GM21381 (cell line): ENCODE data around the gene PRKAA1.
"Not testable (repeated sequence)": the region's sequence is repeated elsewhere in the genome, so short reads cannot be mapped to it uniquely, and the experiment has no call there.

ENCODE experiments used
- ATAC-seq: cut with Tn5 transposase; IDR thresholded peaks from one replicate; pipeline ENCODE4 v1.9.1; 2021; ENCODE audit warnings: mild to moderate bottlenecking, moderate library complexity; ENCODE audit not compliant: unreplicated experiment

The PRKAA1 gene

DNA sequence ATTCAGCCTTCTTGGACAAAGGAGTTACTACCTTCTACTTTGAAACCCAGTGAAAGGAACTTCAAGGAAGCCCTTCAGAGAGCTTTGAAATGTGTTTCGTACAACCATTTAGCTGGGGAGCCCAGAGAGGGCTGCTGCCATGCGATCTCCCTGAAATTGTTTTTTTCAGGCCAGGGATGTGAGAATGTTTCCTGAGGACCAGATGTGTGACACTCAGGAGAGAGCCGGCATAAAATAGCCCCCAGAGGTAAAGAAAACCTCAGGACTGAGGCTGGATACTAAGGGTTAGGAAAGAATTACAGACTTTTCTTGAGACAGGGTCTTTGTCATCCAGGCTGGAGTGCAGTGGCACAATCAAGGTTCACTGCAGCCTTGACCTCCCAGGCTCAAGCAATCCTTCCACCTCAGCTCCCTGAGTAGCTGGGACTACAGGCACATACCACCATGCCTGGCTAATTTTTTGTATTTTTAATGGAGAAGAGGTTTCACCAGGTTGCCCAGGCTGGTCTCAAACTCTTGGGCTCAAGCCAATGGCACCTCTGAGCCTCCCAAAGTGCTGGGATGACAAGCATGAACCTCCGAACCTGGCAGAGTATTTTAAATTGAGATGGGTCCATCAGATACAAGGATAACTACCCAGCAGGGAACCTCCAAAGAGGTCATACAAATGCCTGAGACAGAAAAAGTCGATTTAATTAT is 28.5 kb upstream of the PRKAA1 start:
- no peak for ATAC-seq

GRCh38 chr5:40825461-40826043 is 27.4 kb upstream of the PRKAA1 start:
- not testable (repeated sequence) for ATAC-seq

- no peak for ATAC-seq
These were observed 25.3 kb upstream of the PRKAA1 start for GRCh38 chr5:40823459-40823858.

GRCh38 chr5:40813698-40814281 is 15.6 kb upstream of the PRKAA1 start:
- no peak for ATAC-seq

DNA sequence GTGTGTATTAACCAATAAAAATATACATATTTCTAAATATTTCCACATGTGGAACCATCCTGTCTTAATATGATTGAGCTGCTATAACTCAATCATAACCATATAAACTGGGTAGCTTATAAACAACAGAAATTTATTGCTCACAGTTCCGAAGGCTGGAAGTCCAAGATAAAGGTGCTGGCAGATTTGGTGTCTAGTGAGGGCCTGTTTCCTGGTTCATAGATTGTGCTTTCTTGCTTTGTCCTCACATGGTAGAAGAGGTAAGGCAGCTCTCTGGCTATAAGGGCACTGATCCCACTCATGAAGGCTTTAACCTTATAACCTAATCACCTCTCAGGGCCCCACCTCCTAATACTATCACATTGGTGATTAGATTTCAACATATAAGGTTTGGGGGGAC is 14.0 kb upstream of the PRKAA1 start:
- no peak for ATAC-seq

DNA sequence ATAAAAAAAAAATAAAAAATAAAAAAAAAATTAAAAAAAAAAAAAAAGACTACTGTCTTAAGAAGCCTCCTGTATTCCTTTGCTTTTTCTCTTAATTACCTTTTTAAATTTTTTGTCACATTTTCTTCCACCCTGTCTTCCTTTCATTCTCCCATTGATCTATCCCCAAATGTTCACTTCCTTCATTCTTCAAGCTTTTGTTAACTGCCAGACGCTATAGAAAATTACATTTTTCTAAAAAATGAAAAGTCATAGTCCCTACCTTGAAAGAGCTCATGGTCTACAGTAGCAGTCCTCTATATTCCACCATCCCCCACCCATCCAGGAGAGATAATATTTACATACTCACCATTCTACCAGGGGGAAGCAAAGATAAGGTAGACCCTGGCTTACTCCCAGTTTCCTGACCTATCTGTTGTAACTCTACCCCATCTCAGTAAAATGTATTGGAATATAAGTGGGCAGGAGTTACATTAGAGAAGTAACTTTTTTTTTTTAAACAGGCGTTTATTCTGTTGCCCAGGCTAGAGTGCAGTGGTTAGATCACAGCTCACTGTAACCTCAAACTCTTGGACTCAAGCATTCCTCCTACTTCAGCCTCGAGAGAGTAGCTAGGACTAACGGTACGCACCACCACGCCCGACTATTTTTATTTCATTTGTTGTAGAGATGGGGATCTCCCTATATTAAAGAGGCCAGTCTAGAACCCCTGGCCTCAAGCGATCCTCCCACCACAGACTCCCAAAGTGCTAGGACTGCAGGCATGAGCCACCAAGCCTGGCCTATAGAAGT is 3.8 kb upstream of the PRKAA1 start:
- no peak for ATAC-seq

GRCh38 chr5:40799258-40799657 is 1.1 kb upstream of the PRKAA1 start:
- no peak for ATAC-seq

GRCh38 chr5:40798801-40799210 is 632 bp upstream of the PRKAA1 start:
- no peak for ATAC-seq

DNA sequence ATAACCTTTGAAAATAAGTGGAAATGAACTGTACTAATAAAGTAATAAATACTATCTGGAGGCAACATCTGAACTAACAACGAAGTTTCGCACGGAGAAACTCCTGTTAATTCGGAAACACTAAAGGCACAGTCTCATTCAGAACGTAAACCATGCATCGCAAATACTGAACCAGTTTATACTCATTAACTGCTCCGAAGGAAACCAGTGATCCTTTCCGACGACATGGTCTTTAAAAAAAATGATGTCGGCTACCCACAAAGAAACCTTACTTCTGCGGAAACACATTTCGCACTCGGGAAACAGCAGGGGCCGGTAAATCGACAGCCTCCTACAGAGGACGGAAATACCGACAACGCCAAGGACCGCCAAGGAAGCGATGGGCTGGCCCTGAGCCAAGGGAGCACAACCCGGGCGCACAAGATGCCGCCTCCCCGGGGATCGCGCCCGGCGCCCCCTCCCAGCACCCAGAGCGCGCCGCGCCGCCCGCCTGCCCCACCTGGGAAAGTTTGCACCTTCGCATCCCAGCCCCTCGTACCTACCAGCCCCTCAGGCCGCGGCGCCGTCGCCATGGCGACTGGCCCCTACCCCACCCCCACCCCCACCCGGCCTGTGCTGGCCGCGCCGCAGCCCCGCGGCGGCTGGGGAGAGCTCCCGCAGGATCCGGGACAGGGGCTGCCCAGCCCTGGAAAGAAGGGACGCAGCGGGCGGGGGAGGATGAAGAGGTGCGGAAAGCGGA is 732 bp downstream of the PRKAA1 start:
- ATAC-seq: peak; percentile 44

GRCh38 chr5:40796487-40796889 is 1.7 kb downstream of the PRKAA1 start:
- ATAC-seq: no peak

DNA sequence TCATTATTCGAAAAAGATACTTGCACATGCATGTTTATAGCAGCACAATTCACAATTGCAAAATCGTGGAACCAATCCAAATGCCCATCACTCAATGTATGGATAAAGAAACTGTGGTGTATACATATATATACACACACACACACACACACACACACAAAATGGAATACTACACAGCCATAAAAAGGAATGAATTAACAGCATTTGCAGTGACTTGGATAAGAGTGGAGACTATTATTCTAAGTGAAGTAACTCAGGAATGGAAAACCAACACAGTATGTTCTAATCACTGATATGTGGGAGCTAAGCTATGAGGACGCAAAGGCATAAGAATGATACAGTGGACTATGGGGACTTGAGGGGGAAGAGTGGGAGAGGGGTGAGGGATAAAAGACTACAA is 3.3 kb downstream of the PRKAA1 start:
- not testable (repeated sequence) for ATAC-seq

DNA sequence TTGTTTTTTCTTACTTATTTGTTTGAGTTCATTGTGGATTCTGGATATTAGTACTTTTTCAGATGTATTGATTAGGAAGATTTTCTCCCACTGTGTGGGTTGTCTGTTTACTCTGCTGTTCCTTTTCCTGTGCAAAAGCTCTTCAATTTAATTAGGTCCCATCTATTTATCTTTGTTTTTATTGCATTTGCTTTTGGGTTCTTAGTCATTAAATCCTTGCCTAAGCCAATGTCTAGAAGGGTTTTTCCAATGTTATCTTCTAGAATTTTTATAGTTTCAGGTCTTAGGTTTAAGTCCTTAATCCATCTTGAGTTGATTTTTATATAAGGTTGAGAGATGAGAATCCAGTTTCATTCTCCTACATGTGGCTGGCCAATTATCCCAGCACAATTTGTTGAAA is 3.8 kb downstream of the PRKAA1 start:
- ATAC-seq: not testable (repeated sequence)

GRCh38 chr5:40792691-40793090 is 5.5 kb downstream of the PRKAA1 start:
- not testable (repeated sequence) for ATAC-seq

- ATAC-seq: no peak
These were observed 6.4 kb downstream of the PRKAA1 start for GRCh38 chr5:40791715-40792139.

DNA sequence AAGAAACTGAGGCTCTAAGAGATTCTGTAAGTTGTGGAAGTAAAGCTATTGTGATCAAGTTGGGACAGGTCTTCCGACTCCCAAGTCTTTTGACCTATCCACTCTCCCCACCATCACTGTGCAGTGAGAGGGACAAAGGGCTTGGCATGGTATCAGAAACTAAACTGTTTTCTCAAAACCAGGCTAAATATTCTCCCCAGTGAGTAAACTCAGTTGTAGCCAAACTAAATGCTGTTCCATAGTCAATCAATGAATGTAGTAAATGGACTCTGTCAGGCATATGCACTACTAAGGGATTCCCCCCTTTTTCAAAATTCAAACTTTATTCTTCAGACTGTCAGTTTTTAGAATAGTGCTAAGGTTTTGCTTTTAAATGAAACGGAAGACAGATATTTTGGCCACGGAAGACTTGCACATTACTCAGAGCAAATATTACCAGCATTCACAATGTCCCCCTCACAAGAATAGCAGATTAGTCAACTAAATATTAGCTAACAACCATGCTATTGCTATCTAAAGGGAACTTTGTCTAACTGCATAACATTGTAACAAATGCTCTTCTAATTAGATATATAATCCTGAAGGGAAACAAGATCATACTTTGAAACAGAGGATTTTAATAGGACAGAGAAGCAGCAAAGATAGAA is 7.1 kb downstream of the PRKAA1 start:
- ATAC-seq: no peak

- not testable (repeated sequence) for ATAC-seq
These were observed 9.2 kb downstream of the PRKAA1 start for GRCh38 chr5:40788941-40789340.

GRCh38 chr5:40787986-40788385 is 10.2 kb downstream of the PRKAA1 start:
- no peak for ATAC-seq

DNA sequence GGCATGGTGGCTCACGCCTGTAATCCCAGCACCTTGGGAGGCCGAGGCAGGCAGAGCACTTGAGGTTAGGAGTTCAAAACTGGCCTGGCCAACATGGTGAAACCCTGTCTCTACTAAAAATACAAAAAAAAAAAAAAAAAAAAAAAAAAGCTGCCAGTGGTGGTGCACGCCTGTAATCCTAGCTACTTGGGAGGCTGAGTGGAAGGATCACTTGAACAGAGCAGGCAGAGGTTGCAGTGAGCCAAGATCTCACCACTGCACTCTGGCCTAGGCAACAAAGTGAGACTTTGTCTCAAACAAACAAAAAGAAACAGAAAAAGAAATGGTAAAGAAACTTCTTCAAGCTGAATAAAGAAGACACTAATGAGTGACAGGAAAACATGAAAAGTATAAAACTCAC is 11.5 kb downstream of the PRKAA1 start:
- ATAC-seq: not testable (repeated sequence)

GRCh38 chr5:40784916-40785315 is 13.3 kb downstream of the PRKAA1 start:
- no peak for ATAC-seq

DNA sequence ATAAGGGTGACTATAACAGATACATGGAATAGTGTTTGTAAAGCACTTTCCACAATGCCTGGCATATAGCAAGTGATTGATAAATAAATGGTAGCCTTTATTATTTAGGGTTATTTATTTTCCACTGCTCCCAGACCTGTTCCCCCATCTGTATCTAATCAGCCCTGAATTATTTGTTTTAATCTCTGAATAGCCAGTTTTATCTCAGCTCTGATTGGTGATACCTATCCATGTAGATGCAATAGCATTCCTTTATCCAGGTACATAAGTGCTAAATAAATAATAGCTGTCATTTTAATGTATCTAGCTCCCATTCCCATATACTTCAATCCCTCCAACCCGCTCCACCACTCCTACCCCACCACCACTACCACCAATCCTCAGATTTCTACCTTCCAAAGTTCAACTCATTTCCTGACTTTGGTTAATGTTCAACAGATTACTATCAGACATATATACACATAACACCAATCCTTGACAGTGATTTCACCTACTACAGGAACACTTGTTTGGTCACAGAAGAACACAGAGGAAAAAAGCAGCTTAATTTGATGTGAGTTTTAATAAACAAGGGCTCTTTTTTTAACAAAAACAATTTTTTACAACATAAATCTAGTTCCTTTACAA is 14.0 kb downstream of the PRKAA1 start:
- ATAC-seq: no peak
